Stimulated activated CD4-positive, alpha-beta T cell treated with anti-CD3 and anti-CD28 coated beads, Interleukin-1b, Interleukin-23, amount 100 ng/mL, for 24 hours (primary cell): ENCODE measurements around the gene CYBA.
A peak's percentile ranks its signal among the peaks of the same experiment; 100 is the strongest.

Experiments used
- DNase-seq, 4 experiments: peaks; one replicate each; pipeline ENCODE4 v3.0.0-alpha.2; 2020; ENCODE audit warnings: low read depth in 4 of 4, low spot score in 1 of 4

CYBA gene

DNA sequence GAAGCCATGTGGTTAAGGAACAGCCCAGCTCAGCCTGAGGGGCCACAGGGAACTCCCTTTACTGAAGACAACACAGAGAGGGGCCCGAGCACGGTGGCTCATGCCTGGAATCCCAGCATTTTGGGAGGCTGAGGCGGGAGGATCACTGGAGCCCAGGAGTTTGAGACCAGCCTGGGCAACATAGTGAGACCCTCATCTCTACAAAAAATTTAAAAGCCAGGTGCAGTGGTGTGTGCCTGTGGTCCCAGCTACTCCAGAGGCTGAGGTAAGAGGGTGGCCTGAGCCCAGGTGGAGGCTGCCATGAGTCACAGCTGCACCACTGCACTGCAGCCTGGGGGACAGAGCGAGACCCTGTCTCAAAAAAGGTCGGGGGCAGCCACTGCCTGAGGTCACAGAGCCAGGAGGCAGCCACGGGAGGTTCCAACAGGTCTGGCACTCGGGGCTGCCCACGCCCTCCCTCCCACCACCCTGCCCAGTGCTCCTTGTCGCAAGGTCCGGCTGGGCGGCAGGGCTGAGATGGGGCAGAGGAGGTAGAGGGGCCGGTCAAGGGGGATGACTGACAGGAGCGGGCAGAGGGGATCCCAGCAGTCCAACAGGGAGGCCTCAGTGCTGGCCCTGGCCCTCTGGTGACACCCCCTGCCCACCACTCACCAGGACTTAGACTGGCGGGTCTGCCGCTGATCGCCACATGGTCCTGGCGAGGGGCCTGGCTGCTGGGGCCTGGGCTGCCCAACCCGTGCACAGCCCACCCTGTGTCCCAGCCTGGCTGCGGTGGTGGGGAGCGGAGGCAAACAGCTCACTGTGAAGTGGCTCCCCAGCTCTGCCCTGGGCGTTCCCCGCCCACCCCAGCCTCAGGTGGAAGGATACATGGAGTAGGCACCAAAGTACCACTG is 3.4 kb downstream of the CYBA start:
- DNase-seq = no peak

DNA sequence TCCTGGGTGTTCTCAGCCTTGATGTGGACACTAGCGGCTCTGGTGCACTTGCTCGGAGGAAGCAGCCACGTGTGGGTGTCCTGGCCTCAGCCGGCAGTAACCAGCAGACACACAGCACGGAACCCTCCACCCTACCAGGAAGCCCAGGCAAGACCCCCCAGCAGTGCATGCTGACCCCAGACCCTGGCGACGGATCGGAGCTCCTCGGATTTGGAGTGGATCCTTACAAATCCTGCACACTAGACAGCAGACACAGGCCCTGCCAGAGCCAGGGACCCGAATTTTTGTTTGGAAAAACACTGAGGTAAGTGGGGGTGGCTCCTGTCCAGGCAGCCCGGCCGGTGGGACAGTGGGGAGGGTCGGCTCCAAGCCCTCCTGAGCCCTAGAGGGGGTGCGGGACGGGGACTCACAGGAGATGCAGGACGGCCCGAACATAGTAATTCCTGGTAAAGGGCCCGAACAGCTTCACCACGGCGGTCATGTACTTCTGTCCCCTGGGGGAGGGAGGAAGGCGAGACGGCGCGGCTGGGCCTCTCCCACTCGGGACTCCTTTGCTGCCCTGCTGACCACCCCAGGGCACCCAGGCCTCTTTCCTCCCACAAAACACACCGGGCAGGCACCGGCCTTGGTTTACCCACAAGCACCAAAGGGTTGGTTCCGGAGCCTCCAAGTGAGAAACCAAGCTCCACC is 4.4 kb downstream of the CYBA start:
- DNase-seq = no peak

DNA sequence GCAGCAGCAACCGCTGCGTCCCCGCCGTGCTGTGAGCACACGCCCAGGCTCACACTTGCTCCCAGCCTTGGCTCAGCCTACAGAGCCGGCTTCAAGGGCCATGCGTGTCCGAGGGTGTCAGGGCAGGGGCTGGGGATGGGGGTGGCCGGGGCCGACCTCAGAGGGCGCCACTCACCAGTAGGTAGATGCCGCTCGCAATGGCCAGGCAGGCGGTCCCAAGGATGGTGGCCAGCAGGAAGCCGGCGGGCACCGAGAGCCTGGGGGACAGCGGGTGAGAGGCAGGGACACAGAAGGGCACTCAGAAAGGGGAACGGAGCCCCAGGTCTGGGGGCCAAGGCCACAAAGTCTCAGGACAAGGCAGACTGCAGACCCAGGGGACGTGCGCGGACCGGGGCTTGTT is 4.9 kb downstream of the CYBA start:
- no peak for DNase-seq

DNA sequence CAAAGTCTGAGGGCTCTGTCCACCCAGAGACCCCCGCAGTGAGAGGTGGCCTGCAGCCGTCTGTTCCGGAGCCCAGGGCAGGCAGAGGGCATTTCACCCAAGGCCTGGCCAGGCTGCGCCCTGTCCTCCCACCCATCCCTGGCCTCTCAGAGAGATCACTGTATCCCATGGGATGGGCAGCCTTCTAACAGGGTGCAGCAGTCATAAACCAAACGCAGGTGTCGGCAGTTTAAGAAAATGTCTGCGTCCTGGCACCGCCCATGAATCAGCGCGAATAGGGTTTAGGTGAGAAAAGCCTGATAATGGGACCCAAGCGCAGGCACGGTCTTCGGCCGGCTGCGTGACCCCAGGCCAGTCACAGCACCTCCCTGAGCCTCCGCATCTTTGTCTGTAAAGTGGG is 5.4 kb downstream of the CYBA start:
- DNase-seq = no peak

DNA sequence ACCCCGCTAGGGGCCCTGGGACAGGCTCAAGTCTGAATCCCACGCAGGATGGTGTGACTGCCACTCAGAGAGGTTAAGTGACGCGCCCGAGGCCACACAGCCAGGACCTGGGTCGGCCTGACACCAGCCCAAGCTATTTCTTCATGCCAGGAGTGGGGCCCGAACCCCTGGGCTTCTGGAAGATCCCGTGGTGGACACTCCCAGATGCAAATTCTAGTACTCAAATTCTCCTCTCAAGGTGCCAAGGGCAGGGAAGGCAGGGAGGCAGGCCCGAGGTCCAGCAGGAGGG is 7.3 kb downstream of the CYBA start:
- DNase-seq = no peak

DNA sequence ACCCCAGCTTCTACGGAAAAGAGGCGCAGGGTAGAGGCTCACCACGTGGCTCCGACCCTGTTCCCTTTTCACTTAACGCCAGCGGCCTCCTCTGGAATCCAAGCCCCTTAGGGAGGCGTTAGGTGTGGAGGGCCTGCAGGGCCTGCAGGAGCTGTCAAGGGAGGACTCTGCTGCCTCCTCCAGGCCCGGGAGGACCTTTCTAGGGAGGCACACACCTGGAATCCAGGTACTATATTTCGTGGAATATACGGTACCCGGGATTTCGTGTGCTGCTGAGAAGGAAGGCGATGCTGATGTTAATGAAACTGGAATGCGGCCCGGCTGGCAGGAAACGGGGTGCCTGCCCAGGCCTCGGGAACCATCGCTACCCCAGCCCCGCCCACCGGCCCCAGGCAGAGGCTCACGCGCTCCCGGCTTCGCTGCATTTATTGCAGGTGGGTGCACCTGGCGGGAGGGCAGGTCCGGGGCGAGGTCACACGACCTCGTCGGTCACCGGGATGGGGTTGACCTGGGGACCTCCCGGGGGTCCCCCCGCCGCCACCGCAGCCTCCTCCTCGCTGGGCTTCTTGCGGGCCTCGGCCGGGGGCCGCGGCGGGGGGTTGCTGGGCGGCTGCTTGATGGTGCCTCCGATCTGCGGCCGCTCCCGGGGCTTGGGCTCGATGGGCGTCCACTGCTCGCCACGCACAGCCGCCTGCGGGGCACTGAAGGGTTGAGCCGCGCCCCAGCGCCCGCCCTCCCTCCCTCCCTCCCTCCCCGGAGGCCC is 7.8 kb downstream of the CYBA start:
- DNase-seq = no peak

DNA sequence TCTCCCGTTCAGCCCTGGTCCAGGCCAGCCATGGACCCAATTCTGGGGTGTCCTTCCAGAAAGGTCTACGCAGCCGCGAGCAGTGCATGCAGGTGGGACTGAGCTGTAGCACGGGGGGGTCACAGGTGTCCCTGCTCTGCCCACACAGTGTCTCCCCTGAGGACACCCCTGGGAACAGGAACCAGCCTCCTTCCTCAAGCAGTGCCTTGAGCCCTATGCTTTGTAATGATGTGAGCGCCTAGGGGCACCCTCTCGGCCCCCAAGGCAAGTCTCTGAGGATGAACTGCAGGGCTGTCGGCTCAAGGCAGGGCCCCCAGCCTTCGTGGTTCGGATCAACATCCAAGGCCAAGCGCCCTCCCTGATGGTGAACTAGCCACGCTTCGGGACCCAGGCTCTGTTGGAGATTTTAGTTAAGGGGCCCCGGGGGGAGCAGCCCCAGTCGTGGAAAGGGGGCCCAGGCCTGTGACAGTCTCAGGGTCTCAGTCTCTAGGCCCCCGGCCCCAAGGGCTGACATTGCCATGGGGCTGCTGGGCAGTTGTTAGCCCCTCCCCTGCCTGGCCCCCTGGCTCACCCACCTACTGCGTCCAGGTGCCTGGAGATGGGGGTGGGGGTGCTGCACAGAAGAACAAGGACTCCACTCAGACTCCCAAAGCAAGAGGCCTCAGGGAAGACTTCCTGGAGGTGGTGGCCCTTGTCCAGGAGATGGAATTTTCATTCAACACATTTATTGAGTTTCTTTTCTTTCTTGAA is 10.2 kb downstream of the CYBA start:
- DNase-seq = no peak

DNA sequence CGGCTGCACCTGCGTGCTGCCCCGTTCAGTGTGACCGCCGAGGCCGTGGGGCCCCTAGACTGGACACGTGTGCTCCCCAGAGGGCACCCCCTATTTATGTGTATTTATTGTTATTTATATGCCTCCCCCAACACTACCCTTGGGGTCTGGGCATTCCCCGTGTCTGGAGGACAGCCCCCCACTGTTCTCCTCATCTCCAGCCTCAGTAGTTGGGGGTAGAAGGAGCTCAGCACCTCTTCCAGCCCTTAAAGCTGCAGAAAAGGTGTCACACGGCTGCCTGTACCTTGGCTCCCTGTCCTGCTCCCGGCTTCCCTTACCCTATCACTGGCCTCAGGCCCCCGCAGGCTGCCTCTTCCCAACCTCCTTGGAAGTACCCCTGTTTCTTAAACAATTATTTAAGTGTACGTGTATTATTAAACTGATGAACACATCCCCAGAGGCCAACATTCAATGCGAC is 10.8 kb downstream of the CYBA start:
- no peak for DNase-seq

DNA sequence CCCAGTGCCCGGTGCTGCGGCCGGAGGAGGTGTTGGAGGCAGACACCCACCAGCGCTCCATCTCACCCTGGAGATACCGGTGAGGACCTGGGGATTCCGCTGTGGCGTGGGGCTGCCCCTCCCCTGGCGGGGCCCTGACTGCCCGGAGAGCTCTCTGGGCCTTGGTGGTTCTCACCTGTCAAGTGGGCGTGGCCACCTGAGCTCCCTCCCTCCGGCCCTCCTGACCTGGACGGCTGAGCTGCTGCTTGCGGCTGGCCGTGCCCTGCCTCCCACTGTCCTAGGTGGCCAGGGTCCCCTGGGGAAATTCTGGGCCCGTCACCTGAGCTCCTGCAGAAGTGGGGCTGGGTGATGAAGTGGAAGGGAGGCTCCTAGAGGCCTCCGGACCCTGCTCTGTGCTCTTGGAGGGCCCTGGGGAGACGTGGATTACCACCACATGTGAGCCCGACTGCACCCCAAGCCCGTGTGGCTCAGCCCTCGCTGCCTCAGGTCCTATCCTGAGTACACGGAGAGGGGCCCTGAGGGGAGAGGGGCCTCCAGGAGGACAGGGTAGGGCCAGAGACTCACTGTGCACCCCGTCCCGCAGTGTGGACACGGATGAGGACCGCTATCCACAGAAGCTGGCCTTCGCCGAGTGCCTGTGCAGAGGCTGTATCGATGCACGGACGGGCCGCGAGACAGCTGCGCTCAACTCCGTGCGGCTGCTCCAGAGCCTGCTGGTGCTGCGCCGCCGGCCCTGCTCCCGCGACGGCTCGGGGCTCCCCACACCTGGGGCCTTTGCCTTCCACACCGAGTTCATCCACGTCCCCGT is 11.4 kb downstream of the CYBA start:
- DNase-seq = no peak

DNA sequence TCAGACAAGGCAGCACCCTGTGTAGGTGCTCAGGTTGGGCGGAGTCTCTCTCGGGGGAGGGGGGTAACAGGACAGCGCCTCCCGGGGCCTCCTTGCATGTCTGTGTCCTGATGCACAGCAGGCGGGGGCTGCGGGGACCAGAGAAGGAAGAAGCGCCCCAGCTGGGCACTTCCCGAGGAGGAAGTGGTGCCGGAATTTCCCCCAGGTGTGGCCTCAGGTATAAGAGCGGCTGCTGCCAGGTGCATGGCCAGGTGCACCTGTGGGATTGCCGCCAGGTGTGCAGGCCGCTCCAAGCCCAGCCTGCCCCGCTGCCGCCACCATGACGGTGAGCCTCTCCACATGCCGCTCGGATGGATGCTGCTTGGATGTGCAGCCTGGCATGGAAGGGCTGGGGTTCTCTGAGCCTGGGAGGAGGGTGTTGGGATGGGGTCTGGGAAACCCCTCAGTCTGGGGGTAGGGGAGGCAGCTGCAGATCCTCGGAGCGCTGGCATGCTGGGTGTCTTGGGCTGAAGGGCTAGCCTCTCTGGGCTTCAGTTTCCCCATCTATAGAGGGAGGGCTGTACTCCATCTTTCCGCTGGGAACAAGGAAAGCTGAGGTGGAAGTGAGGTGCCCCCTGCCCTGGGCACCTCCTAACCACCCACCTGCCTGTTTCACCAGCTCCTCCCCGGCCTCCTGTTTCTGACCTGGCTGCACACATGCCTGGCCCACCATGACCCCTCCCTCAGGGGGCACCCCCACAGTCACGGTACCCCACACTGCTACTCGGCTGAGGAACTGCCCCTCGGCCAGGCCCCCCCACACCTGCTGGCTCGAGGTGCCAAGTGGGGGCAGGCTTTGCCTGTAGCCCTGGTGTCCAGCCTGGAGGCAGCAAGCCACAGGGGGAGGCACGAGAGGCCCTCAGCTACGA is 12.3 kb downstream of the CYBA start, which contains the start of gene IL17C:
Gene IL17C, plus strand, starts transcription at position 250 of the 908 bp plus-strand sequence. Its CDS starts 70 bp downstream, at position 320.
- no peak for DNase-seq

DNA sequence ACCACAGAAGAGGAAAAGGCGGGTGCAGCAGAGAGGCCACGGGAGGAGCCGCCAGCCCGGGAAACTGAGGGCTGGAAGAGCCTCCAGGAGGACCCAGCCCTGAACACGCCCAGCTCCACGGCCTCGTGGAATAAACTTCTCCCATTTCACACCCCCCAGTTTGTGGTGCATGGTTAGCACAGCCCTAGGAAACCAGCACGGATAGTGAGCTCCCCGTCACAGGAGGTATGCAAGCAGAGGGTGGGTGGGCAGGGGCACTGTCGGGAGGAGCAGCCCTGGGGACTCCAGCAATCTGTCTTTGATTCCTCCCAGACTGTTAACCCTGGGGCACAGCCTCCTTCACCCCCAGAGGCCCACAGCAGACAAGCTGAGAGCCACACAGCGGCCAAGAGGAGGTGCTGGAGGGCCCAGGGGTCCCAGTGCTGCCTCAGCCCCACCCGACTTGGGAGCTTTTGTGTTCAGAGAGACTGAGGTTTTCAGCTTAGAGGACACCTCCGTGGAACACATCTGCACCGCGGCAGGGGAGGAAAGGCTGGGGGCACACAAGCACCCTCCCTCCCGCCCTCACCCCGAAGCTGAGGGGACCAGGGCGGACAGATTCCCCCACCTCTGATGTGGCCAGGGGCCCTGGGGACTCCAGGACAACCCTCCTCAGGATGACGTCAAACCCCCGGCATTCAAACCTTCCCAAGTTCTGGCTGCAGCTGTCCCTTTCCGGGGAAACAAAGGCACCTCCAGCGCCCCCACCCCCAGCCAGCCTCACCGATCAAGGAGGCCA is 14.2 kb downstream of the CYBA start:
- no peak for DNase-seq

DNA sequence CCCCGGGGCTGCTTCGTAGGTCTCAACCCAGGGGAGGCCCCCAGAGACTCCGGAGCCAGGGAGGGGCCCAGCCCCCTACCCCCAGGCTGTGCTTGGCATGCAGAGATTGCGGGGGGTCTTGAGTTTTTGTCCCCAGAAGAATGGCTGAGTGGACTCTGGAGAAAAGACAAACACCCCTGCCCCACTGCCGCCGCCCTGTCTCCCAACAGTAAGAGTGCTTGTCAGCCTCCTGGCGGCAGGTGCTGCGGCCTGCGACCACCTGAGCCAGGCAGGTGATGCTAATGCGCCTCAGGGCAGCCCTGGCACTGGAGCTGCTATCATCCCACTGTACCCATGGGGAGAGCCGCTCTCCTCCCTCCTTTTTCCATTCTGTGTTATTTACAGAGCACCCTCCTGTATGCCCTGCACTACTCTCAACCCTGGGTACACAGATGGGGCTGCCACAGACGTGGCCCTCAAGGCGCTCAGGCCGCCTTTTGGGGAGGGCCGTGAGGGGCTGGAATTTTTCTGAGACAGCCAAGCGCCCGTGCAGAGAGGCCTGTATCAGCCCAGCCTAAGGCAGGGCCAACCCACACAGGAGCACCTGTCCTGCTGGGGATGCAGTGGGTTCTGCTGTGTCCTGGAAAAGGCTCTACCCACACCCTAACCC is 15.1 kb downstream of the CYBA start:
- DNase-seq = no peak

DNA sequence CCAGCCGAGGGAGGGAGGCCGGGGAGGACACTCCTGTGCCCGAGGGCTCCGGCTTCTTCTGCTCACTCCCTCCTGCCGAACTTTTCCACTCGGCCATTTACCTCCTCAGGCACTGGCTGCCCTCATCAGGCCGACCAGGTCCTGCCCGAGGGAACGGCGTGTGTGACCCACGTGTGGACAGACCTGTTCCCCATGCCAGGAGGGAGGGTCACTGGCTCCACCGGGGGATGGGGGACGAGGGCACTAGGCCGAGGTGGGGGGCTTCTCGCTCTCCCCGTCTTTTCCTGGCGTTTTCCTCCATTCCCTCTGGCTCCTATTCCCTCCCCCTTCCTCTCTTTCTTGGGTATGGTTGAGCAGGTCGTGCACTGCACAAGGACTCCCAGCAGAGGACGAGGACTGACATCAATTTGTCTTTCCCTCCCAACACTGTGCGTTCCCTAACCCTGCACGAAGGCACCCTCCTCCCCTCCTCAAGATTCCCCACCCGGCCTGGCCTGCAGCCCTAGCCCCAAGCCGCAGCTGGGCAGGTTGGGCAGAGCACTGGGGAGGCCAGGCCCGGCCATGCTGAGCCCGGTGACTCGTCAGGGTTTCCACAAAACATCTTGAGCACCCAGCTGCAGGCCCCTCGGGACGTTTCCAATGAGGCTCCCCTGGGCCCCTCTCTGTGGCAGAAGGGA is 15.7 kb downstream of the CYBA start:
- DNase-seq = no peak

DNA sequence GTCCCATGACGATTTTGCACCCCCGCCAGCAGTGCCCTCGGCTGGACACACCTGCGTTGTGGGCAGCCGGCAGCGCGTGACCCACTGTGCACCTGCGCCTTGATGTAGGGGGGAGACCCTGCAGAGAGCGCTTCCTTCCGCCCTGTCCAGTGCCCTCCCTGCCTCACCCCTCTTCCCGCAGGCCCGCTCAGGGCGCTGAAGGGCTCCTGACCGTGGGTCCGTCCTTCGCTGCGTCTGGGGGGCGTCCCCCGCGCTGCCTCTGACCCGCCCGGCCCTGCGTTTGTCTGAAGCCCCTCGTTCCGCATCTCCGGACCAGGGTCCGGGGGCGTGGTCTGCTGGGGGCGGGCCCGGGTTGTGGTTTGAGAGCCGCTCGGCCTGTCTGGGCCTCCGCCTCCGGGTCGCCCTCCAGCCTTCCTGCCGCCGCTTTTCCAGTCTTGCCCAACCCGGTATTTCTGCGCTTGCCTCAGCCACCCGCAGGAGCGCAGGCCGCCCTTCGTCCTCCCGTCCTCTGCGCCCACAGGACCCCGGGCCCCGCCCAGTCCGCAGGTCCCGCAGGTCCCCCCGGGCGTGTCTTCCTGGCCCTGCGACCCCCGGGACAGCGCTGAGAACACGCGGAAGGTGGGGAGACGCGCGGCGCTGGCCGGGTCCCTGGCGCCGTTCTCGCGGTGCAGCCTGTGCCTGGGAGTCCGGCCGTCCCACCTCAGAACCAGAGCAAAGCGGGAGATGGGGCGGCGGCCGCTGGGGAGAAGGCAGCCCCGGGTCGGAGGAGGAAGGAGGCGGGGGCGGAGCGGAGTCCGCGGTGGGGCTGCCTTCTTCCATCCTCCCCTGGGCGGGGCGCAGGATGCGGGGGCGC is 16.5 kb downstream of the CYBA start:
- DNase-seq = peak in 1 of 4 experiments; percentile 45

DNA sequence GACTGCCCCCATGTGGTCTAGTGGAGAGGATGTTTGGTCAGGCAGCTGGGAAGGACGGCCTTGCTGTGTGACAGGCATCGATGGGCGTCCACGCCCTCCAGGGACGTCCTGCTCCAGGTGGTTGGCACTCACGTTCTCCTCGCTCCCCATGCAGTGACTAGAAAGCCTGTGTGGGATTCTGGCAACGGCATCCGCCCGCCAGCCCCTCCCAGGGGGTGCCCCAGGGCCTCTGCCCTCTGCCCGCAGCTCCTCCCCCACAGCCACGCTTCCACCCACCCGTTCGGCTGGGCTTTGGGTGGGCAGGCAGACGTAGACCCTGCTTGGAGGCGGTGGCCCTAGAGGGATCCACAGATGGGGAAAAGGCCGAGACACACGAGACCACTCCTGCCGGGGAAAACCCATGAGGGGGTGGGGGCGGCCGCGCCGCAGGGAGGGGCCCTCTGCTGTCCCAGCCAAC is 17.1 kb downstream of the CYBA start:
- peak in 1 of 4 experiments; percentile 43 for DNase-seq

DNA sequence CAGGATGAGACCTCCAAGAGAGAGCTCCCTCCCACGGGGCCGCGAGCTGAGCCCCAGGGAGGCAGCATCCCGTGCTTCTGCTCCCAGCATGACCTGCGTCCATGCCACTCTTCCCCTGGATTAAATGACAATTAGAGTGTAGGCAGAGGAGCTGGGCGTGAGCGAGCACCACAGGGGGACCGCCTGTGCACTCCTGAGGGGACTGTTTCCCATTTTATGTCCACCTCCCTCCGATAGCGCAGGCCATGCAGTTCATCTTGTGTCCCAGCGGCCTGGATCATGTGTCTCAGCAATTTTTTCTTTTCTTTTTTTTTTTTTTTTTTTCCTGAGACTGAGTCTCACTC is 18.3 kb downstream of the CYBA start:
- no peak for DNase-seq
